ENCODE measurements around the gene ARFGAP1.

The ARFGAP1 gene

GRCh38 chr20:63289311-63290135 is 16.9 kb downstream of the ARFGAP1 start:
- no peak for DNase-seq
- ATAC-seq (ENCODE audit: insufficient read depth, low read depth), result no peak
- Histone ChIP-seq H3K4me2 (ENCODE audit: insufficient read depth, low read length) (no peak overlapping the region), H3K27me3 (ENCODE audit: insufficient read depth, low read length, poor library complexity) (peaks cover under 1% of the 10 kb centered on the region), H2AFZ (ENCODE audit: low read depth, low read length) (no peak overlapping the region), H4K20me1 (ENCODE audit: insufficient read depth, low read length) (peaks cover 45% of the 10 kb centered on the region), H3K36me3 (ENCODE audit: insufficient read depth, low read length) (peaks cover 49% of the 10 kb centered on the region), H3K79me2 (ENCODE audit: insufficient read depth, low read length) (peaks cover 12% of the 10 kb centered on the region), H3K9me3 (ENCODE audit: insufficient read depth, low read length, severe bottlenecking) (no peaks in the 10 kb centered on the region), H3K4me1 (ENCODE audit: insufficient read depth, low read length) (peaks cover 14% of the 10 kb centered on the region), H3K9ac (ENCODE audit: low read depth, low read length) (no peak overlapping the region), H3K27ac (ENCODE audit: low read length) (no peak overlapping the region), H3K4me3 (ENCODE audit: low read depth in 1 of 2, low read length in 2 of 2) (no peak overlapping the region)
- TF ChIP-seq CTCF (IDR thresholded peaks at IDR 0.05; ENCODE audit: borderline replicate concordance, extremely low read depth, low read length, poor library complexity, severe bottlenecking) (no peak), EZH2 (IDR thresholded peaks at IDR 0.05; ENCODE audit: borderline replicate concordance, low read depth, low read length, severe bottlenecking) (no peak)

- H3K4me1 ChIP-seq (ENCODE audit: insufficient read depth, low read length), result peaks cover 7% of the 10 kb centered on the region
- no peak overlapping the region for H3K9ac ChIP-seq (ENCODE audit: low read depth, low read length)
- peaks cover 52% of the 10 kb centered on the region for H4K20me1 ChIP-seq (ENCODE audit: insufficient read depth, low read length)
- no peak overlapping the region for H3K4me2 ChIP-seq (ENCODE audit: insufficient read depth, low read length)
- H3K79me2 ChIP-seq (ENCODE audit: insufficient read depth, low read length), result peaks cover 8% of the 10 kb centered on the region; the same call in 1 of the 2 replicates
- H2AFZ ChIP-seq (ENCODE audit: low read depth, low read length), result no peak overlapping the region
- H3K4me3 ChIP-seq (ENCODE audit: low read depth in 1 of 2, low read length in 2 of 2), result no peak overlapping the region
- no peak for ATAC-seq (ENCODE audit: insufficient read depth, low read depth)
- H3K9me3 ChIP-seq (ENCODE audit: insufficient read depth, low read length, severe bottlenecking), result no peaks in the 10 kb centered on the region
- no peak overlapping the region for H3K27ac ChIP-seq (ENCODE audit: low read length)
- TF ChIP-seq CTCF (IDR thresholded peaks at IDR 0.05; ENCODE audit: borderline replicate concordance, extremely low read depth, low read length, poor library complexity, severe bottlenecking), result no peak
- no peak for TF ChIP-seq EZH2 (IDR thresholded peaks at IDR 0.05; ENCODE audit: borderline replicate concordance, low read depth, low read length, severe bottlenecking)
- peaks cover 8% of the 10 kb centered on the region for H3K27me3 ChIP-seq (ENCODE audit: insufficient read depth, low read length, poor library complexity)
- H3K36me3 ChIP-seq (ENCODE audit: insufficient read depth, low read length), result peaks cover 46% of the 10 kb centered on the region
- DNase-seq, result no peak
Observed at GRCh38 chr20:63290136-63290676, 17.6 kb downstream of the ARFGAP1 start.

DNA sequence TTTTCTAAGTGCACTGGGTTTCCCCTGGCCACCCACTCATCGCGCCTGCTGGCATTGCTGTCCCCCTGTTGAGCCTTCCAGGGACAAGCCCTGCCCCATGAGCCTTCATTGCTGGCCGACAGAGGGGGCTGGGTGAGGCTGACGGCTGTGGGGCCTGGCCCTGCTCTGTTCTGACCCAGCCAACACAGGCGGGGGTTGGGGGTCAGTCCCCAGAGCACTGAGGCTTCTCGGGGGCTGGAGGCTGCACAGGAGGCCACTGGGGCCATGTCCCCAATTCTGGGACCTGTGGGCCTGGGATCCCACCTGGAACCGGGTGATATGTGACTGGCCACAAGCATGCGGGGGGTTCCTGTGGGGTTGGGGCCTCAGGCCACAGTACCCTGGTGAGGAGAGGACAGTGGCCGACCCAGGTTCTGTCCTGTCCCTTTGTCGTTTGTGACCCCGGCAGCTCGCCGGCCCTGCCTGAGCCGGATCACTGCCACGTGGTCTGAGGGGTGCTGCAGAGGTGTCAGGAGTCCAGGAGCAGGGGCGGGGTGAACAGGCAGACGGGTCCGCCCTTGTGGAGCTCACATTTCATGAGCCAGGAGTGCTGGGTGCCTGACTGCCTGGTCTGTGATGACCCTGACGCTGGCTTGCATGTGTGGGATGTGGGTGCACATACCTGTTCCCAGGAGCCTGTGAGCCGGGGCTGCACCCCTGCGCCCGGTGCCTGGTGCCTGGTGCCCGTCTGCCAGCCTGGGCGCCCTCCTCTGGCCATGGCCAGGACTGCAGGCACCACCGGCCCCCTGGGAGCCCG is 18.3 kb downstream of the ARFGAP1 start:
- TF ChIP-seq CTCF (IDR thresholded peaks at IDR 0.05; ENCODE audit: borderline replicate concordance, extremely low read depth, low read length, poor library complexity, severe bottlenecking), result peak; percentile 81
- TF ChIP-seq EZH2 (IDR thresholded peaks at IDR 0.05; ENCODE audit: borderline replicate concordance, low read depth, low read length, severe bottlenecking), result no peak
- Histone ChIP-seq H3K9me3 (ENCODE audit: insufficient read depth, low read length, severe bottlenecking) (no peaks in the 10 kb centered on the region), H3K4me3 (ENCODE audit: low read depth in 1 of 2, low read length in 2 of 2) (no peak overlapping the region), H3K27ac (ENCODE audit: low read length) (no peak overlapping the region), H3K79me2 (ENCODE audit: insufficient read depth, low read length) (peaks cover 2% of the 10 kb centered on the region; the same call in 1 of the 2 replicates), H2AFZ (ENCODE audit: low read depth, low read length) (no peak overlapping the region), H3K36me3 (ENCODE audit: insufficient read depth, low read length) (peaks cover 39% of the 10 kb centered on the region), H4K20me1 (ENCODE audit: insufficient read depth, low read length) (peaks cover 55% of the 10 kb centered on the region), H3K27me3 (ENCODE audit: insufficient read depth, low read length, poor library complexity) (peaks cover 10% of the 10 kb centered on the region), H3K4me2 (ENCODE audit: insufficient read depth, low read length) (no peak overlapping the region), H3K4me1 (ENCODE audit: insufficient read depth, low read length) (peaks cover under 1% of the 10 kb centered on the region; the same call in 1 of the 2 replicates), H3K9ac (ENCODE audit: low read depth, low read length) (no peak overlapping the region)
- DNase-seq (peak; percentile 72), ATAC-seq (ENCODE audit: insufficient read depth, low read depth) (peak; percentile 73)

All from DND-41 (cell line).